Natural killer cell treated with Interleukin-12 subunit alpha and Interleukin-12 subunit beta and Interleukin-15 and Interleukin-18, amount 100 ng/mL, for 72 hours (primary cell): Measurements from ENCODE around the gene POU1F1. TPM values are rescaled to one million over a fixed set of nuclear protein-coding genes. Genes with fewer than 3 reads are reported as not detected.
"Not testable (repeated sequence)": the region's sequence is repeated elsewhere in the genome, so short reads cannot be mapped to it uniquely, and the experiment has no call there.

Source experiments
- ATAC-seq, 2 donors: fragments of 150-1000 bp; cut with Tn5 transposase in 1 of 2; sonication (Bioruptor Pico), chemical (Tn5 transposase) in 1 of 2; 2 replicates each; pipeline ENCODE4 v1.10.0; 2021
- DNase-seq: peaks from one replicate; pipeline ENCODE4 v3.0.0; 2022; ENCODE audit warnings: low spot score
- H3K27ac Mint-ChIP-seq, 2 donors: 1 replicate in 1 of 2; 2 replicates in 1 of 2; pipeline ENCODE4 v1.8.0; 2022; ENCODE audit warnings: mixed read lengths in 2 of 2, mild to moderate bottlenecking in 1 of 2, moderate library complexity in 1 of 2
- H3K27me3 Mint-ChIP-seq, 2 donors: 1 replicate in 1 of 2; 2 replicates in 1 of 2; pipeline ENCODE4 v1.8.0; 2022; ENCODE audit warnings: mixed read lengths in 2 of 2
- H3K36me3 Mint-ChIP-seq: one replicate; pipeline ENCODE4 v1.8.0; 2022; ENCODE audit warnings: mixed read lengths
- H3K4me1 Mint-ChIP-seq, 2 donors: 1 replicate in 1 of 2; 2 replicates in 1 of 2; pipeline ENCODE4 v1.8.0; 2022; ENCODE audit warnings: low read depth in 2 of 2, mixed read lengths in 2 of 2, mild to moderate bottlenecking in 1 of 2
- H3K4me3 Mint-ChIP-seq: one replicate; pipeline ENCODE4 v1.8.0; 2022; ENCODE audit warnings: mixed read lengths
- H3K9me3 Mint-ChIP-seq: 2 replicates; pipeline ENCODE4 v1.8.0; 2022; ENCODE audit warnings: mixed read lengths
- total RNA-seq, 2 donors: library from RNA; stranded (reverse); gene quantifications; one replicate each; pipeline ENCODE4 v1.2.3, GENCODE V29; 2022

POU1F1 gene
- total RNA-seq, 2 donors from 2014 or later, result not detected

DNA sequence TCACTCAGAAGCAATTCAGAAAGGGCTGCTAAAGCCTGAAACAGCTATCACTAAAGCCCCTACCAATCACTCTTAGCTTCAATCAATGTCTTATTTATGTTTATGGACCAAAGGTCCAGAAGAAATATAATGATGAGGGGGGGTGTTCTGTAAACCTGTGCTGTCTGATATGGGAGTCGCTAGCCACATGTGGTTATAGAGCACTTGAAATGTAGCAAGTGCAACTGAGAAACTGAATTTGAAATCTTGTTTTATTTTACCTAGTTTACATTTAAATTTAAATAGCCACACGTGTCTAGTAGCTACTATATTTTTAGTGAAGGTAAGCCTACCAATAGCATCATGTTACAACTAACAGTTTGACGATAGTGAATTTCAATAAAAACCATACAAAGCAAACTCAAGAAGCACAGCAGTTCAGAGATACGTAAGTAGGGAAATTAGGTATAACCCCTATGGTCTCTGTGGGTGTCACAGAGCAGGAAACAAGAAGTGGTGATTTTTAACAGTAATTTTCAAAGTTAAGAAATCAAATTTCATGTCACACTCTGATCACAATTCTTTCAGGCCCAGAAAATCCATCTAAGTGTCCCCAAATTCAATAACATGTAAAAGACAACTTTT is 3.6 kb downstream of the POU1F1 start:
- peaks cover 13% of the 10 kb centered on the region for H3K36me3 Mint-ChIP-seq
- H3K4me1 Mint-ChIP-seq, result peaks cover 37 to 49% of the 10 kb centered on the region in 2 donors
- DNase-seq, result no peak
- H3K27ac Mint-ChIP-seq, result peak overlapping the region; percentile 77 to 87
- peak; percentile 76 to 86 for ATAC-seq
- peaks cover 0 to 2% of the 10 kb centered on the region in 2 donors for H3K27me3 Mint-ChIP-seq
- no peaks in the 10 kb centered on the region for H3K9me3 Mint-ChIP-seq
- H3K4me3 Mint-ChIP-seq, result peak overlapping the region; percentile 58

DNA sequence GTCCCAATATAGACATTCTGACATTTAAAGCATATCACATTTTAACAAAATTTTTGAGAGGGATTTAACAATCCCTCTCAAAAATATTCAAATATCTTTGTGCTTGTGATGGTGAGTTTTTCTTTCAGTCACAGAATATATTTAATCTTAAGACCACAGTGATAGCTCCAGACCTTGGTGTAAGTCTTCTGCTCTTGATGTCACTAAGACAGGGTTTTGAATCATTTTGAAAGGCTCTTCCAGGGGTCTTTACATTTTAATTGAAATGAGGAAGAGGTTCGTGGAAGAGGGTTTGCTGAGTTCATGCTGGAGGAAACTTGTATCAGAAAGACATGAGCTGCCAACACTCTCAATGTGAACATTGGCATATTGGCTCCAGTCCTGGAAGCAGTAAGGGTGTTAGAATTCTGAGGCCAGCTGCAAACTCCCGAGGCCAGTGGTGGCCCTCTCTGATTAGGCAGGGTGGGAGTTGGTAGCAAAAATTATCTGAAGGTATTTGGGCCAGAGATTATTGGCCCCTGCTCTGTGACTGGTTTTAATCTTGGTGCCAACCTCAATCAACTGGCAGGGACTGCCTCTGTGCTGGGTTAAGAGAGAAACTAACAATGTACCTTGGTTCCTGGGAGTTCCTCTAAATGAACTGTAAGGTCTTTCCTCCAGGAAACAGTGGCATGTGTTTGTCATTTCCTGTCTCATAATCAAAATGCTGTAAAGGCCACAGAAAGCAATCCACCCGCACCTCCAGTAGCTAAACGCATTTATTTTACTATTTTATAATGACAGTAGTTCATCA is 5.3 kb downstream of the POU1F1 start:
- no peak for DNase-seq
- ATAC-seq, result peak; percentile 77 to 80
- no peaks in the 10 kb centered on the region for H3K27me3 Mint-ChIP-seq
- H3K27ac Mint-ChIP-seq, result peak overlapping the region; percentile 78 to 81
- peaks cover 13% of the 10 kb centered on the region for H3K36me3 Mint-ChIP-seq
- H3K4me1 Mint-ChIP-seq, result peaks cover 40 to 49% of the 10 kb centered on the region in 2 donors
- no peaks in the 10 kb centered on the region for H3K9me3 Mint-ChIP-seq
- H3K4me3 Mint-ChIP-seq, result peak overlapping the region; percentile 47

DNA sequence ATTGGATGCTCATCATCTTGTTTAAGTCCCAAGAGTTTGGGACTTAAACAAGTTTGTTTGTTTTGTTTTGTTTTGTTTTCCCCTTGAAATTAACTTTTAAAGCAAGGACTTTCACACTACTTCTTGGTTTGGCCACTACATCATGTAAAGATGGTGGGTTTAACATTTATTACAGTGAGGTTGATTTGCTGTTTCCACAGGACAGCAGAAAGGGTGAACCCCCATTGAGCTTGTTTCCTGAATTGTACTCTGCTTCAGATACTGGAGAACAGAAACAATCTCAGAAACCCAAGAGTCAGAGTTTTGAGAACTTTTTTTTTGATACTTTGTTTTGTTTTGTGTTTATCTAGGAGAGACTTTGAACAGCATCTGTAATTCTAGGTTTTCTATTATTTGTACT is 6.7 kb downstream of the POU1F1 start:
- peak overlapping the region; percentile 47 for H3K4me3 Mint-ChIP-seq
- H3K9me3 Mint-ChIP-seq, result no peaks in the 10 kb centered on the region
- H3K4me1 Mint-ChIP-seq, result peaks cover 40 to 49% of the 10 kb centered on the region in 2 donors
- no peaks in the 10 kb centered on the region for H3K27me3 Mint-ChIP-seq
- H3K36me3 Mint-ChIP-seq, result peaks cover 13% of the 10 kb centered on the region
- DNase-seq (no peak), ATAC-seq (no peak)
- peak overlapping the region; percentile 78 to 81 for H3K27ac Mint-ChIP-seq

GRCh38 chr3:87268646-87269211 is 7.7 kb downstream of the POU1F1 start:
- H3K9me3 Mint-ChIP-seq, result no peaks in the 10 kb centered on the region
- ATAC-seq (peak; percentile 36 to 56), DNase-seq (no peak)
- no peaks in the 10 kb centered on the region for H3K27me3 Mint-ChIP-seq
- H3K4me3 Mint-ChIP-seq, result peak overlapping the region; percentile 69
- peaks cover 40 to 49% of the 10 kb centered on the region in 2 donors for H3K4me1 Mint-ChIP-seq
- peak overlapping the region; percentile 78 to 81 for H3K27ac Mint-ChIP-seq
- peaks cover 13% of the 10 kb centered on the region for H3K36me3 Mint-ChIP-seq

DNA sequence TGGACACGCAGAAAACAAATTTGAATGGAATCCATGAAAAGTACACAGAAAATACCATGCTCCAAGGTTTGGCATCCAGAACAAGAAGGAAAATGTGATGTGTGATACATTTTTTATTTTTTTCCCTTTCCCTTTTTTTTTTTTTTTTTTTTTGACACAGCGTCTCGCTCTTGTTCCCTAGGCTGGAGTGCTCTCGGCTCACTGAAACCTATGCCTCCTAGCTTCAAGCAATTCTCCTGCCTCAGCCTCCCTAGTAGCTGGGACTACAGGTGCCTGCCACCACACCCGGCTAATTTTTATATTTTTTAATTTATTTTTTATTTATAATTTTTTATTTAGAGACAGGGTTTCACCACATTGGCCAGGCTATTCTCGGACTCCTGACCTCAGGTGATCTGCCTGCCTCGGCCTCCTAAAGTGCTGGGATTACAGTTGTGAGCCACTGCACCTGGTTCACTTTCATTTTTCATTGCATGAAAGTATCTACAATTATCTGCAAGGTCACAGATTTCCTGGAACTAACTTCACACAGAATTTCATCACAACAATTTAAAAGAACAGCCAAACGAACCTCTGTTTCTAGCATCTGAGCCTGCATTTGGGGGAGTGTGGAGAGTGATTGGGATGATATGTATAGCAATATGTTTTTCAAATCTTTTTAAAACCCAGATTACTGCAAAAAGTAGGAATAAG is 8.3 kb downstream of the POU1F1 start:
- H3K36me3 Mint-ChIP-seq, result peaks cover 7% of the 10 kb centered on the region
- ATAC-seq (peak; percentile 36 to 51), DNase-seq (no peak)
- H3K27me3 Mint-ChIP-seq, result no peaks in the 10 kb centered on the region
- no peaks in the 10 kb centered on the region for H3K9me3 Mint-ChIP-seq
- peak overlapping the region; percentile 78 to 81 for H3K27ac Mint-ChIP-seq
- H3K4me1 Mint-ChIP-seq, result peaks cover 33 to 43% of the 10 kb centered on the region in 2 donors
- peak overlapping the region; percentile 69 for H3K4me3 Mint-ChIP-seq

DNA sequence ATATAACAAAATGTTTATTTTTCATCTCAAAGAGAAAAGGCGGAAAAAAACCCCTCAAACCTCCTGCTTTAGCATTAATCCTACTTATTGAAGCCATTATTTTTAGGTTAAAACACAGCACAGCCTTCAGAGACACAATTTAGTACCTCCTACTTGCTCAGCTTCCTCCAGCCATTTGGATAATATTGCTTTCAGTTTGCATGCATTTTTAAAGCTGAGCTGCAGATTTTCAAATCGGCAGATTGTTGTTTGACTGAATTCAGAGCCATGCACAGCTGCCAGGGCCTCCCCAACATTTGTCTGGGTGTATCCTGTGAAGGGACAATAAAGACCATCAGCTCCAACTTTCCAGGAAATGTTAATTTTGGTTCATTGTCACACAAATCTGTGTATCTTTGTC is 14.5 kb downstream of the POU1F1 start:
- ATAC-seq (no peak), DNase-seq (no peak)
- no peaks in the 10 kb centered on the region for H3K27me3 Mint-ChIP-seq
- H3K4me1 Mint-ChIP-seq, result peaks cover 0 to 7% of the 10 kb centered on the region in 2 donors
- no peak overlapping the region for H3K4me3 Mint-ChIP-seq
- no peaks in the 10 kb centered on the region for H3K36me3 Mint-ChIP-seq
- H3K9me3 Mint-ChIP-seq, result no peaks in the 10 kb centered on the region
- no peak overlapping the region for H3K27ac Mint-ChIP-seq

- H3K4me3 Mint-ChIP-seq, result no peak overlapping the region
- H3K36me3 Mint-ChIP-seq, result no peaks in the 10 kb centered on the region
- ATAC-seq, result no peak
- DNase-seq, result no peak
- H3K27ac Mint-ChIP-seq, result peak overlapping the region in 1 of 2 donors; percentile 28
- H3K9me3 Mint-ChIP-seq, result no peaks in the 10 kb centered on the region
- H3K27me3 Mint-ChIP-seq, result no peaks in the 10 kb centered on the region
- H3K4me1 Mint-ChIP-seq, result peaks cover 0 to 7% of the 10 kb centered on the region in 2 donors
Observed at GRCh38 chr3:87260270-87260669, 16.1 kb downstream of the POU1F1 start.

- DNase-seq (no peak), ATAC-seq (no peak)
- Mint-ChIP-seq H3K9me3 (no peaks in the 10 kb centered on the region), H3K27me3 (no peaks in the 10 kb centered on the region), H3K4me3 (no peak overlapping the region), H3K4me1 (no peaks in the 10 kb centered on the region), H3K36me3 (no peaks in the 10 kb centered on the region), H3K27ac (no peak overlapping the region)
Observed at GRCh38 chr3:87250009-87250408, 26.4 kb downstream of the POU1F1 start.

DNA sequence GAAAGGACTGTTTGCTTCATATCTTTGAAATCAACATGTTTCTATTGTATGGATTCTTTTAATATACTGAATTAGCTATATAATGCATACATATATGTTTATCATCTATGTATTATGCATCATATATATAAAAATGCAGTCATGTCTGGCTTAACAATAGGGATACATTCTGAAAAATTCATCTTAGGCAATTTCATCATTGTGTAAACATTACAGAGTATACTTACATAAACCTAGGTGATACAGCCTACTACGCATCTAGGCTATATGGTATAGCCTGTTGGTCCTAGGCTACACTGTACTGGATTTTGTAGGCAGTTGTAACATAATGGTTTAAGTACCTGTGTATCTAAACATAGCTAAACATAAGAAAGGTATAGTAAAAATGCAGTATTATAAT is 27.6 kb downstream of the POU1F1 start:
- H3K27ac Mint-ChIP-seq, result no peak overlapping the region
- ATAC-seq (no peak), DNase-seq (no peak)
- H3K4me1 Mint-ChIP-seq, result no peaks in the 10 kb centered on the region
- no peaks in the 10 kb centered on the region for H3K9me3 Mint-ChIP-seq
- H3K36me3 Mint-ChIP-seq, result no peaks in the 10 kb centered on the region
- no peaks in the 10 kb centered on the region for H3K27me3 Mint-ChIP-seq
- H3K4me3 Mint-ChIP-seq, result no peak overlapping the region

DNA sequence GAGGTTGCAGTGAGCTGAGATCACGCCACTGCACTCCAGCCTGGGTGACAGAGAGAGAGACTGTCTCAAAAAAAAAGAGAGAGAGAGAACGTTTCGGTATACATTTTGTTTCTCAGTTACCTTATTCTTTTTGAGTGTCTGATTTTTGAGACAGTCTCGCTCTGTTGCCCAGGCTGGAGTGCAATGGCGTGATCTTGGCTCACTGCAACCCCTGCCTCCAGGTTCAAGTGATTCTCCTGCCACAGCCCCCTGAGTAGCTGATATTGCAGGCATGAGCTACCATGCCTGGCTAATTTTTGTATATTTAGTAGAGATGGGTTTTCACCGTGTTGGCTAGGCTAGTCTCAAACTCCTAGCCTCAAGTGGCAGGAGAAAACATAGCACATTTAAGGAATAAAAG is 28.2 kb downstream of the POU1F1 start:
- not testable (repeated sequence) for H3K9me3 Mint-ChIP-seq, H3K36me3 Mint-ChIP-seq, ATAC-seq

DNA sequence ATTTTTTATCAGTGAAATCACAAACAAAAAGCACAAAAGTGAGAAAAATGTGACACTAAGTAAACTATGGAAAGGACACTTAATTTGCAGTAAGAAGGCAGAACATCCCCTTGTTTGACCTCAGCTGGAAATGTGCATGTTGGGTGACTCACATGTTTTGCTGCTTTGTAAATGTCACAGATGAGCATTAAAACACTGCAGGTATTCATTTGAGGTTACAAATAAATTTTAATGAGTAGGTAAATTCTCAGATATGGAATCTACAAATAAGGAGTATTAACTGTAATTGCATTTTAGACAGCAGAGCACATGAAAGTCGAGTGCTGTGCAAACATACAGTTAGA is 29.0 kb downstream of the POU1F1 start:
- Mint-ChIP-seq H3K4me1 (peaks cover 0 to 4% of the 10 kb centered on the region in 2 donors), H3K27ac (no peak overlapping the region), H3K9me3 (no peaks in the 10 kb centered on the region), H3K4me3 (no peak overlapping the region), H3K27me3 (no peaks in the 10 kb centered on the region), H3K36me3 (no peaks in the 10 kb centered on the region)
- ATAC-seq (no peak), DNase-seq (no peak)

More for the DNA sequence above, 28.2 kb downstream of the POU1F1 start:
- not testable (repeated sequence) for H3K4me1 Mint-ChIP-seq, DNase-seq, H3K27me3 Mint-ChIP-seq, H3K27ac Mint-ChIP-seq, H3K4me3 Mint-ChIP-seq

DNA sequence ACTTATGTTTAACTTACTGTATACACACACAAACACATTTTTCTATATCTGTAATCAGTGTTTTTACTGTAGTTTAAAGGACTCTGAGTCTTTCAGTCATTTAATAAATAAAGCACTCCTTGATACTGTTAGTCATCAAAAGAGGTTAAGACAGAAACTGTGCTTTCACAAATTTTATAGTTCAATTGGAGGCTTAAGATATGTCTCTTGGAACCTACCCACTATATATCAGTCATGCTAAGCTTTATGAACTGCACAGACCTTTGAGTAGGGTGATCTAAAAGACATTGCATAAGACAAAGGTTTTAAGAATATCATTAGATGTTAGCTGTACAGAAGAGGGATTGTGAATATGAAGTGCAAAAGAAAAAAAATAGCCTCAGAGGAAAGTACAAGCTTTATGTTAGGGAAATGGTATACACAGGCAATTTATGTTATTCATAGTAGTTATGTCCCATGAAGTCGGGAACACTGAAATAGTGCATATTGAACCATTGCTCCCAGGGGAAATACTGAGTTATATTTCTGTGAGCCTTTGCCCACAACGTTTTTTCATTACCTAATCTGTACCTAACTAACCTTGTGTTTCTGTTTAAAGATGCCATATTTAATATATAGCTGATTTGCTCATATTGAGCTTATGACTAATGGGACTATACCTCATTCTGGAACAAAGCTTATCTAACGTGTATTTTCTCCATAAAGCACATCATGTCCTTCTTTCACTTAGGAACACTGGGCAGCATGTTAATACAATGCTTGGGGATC is 29.5 kb downstream of the POU1F1 start:
- H3K4me3 Mint-ChIP-seq, result no peak overlapping the region
- DNase-seq, result no peak
- no peak for ATAC-seq
- H3K27ac Mint-ChIP-seq, result no peak overlapping the region
- H3K9me3 Mint-ChIP-seq, result no peaks in the 10 kb centered on the region
- H3K27me3 Mint-ChIP-seq, result no peaks in the 10 kb centered on the region
- H3K36me3 Mint-ChIP-seq, result no peaks in the 10 kb centered on the region
- peaks cover 0 to 4% of the 10 kb centered on the region in 2 donors for H3K4me1 Mint-ChIP-seq

DNA sequence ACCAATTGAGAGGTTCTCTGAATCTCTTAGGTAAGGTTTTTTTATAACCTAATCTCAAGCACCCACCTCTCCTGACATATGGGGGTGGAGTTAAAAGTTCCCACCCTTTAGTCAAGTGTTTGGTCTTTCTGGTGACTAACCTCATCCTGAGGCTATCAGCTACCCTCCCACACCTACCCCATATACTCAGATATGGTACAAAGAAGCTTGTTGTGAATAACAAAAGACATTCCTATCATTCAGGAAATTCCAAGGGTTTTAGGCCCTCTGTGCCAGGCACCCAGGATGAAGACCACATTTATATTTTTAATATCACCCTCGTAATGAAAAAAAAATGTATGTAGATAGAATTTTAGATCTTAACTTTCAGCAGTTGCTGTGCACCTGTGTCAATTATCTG is 40.3 kb downstream of the POU1F1 start:
- no peaks in the 10 kb centered on the region for H3K27me3 Mint-ChIP-seq

More for the DNA sequence above, 40.3 kb downstream of the POU1F1 start:
- H3K36me3 Mint-ChIP-seq, result peaks cover 4% of the 10 kb centered on the region
- H3K9me3 Mint-ChIP-seq, result no peaks in the 10 kb centered on the region
- no peak overlapping the region for H3K27ac Mint-ChIP-seq
- peaks cover 15 to 16% of the 10 kb centered on the region in 2 donors for H3K4me1 Mint-ChIP-seq
- DNase-seq, result no peak
- H3K4me3 Mint-ChIP-seq, result no peak overlapping the region
- ATAC-seq, result no peak
